Measurements from ENCODE around the gene SMYD3. TPM values are rescaled to one million over a fixed set of nuclear protein-coding genes. Genes with fewer than 3 reads are reported as not detected.

The SMYD3 gene
- total and polyA plus RNA-seq, 9 of the 15 experiments (the other 6 are each of a cell fraction or from before 2014, with no cell fraction given), result 128 to 440 (median 197) TPM

DNA sequence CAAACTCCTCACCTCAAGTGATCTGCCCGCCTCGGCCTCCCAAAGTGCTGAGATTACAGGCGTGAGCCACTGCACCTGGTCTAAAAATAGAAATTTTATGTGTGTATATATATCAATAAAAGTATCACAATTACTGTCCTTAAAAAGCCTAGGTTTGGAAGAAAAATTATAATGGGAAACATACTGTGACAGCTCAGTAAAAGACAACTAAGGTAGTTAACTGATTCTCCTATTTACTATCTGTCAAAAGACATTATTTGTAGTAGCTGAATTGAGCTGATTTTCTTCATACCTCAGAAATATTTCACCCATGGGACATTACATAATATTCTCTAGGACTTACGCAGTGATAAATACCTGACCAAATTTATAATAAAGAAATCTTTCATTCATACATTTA lies 122.5 kb downstream of the SMYD3 start:
- TF ChIP-seq MTF1 (CRISPR knock-in tag; IDR thresholded peaks at IDR 0.05; ENCODE audit: borderline replicate concordance) (no peak), TCF7 (IDR thresholded peaks at IDR 0.05; ENCODE audit: borderline replicate concordance) (no peak)
- TF ChIP-seq, protein P1, sequence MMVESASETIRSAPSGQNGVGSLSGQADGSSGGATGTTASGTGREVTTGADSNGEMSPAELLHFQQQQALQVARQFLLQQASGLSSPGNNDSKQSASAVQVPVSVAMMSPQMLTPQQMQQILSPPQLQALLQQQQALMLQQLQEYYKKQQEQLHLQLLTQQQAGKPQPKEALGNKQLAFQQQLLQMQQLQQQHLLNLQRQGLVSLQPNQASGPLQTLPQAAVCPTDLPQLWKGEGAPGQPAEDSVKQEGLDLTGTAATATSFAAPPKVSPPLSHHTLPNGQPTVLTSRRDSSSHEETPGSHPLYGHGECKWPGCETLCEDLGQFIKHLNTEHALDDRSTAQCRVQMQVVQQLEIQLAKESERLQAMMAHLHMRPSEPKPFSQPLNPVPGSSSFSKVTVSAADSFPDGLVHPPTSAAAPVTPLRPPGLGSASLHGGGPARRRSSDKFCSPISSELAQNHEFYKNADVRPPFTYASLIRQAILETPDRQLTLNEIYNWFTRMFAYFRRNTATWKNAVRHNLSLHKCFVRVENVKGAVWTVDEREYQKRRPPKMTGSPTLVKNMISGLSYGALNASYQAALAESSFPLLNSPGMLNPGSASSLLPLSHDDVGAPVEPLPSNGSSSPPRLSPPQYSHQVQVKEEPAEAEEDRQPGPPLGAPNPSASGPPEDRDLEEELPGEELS (CRISPR knock-in tag; IDR thresholded peaks at IDR 0.05; ENCODE audit: borderline replicate concordance), result no peak
- Histone ChIP-seq H3K79me2 (ENCODE audit: control insufficient read depth, insufficient read depth, low read length) (no peaks in the 10 kb centered on the region), H3K9me1 (ENCODE audit: control insufficient read depth, insufficient read depth, low read length) (no peaks in the 10 kb centered on the region), H4K20me1 (replicated peaks; ENCODE audit: control insufficient read depth, insufficient read depth, low read length) (no peaks in the 10 kb centered on the region; the same call in 1 of the 2 replicates), H3K4me1 (replicated peaks in 1 of 2; ENCODE audit: control insufficient read depth in 2 of 2, insufficient read depth in 2 of 2, low read length in 2 of 2) (peaks cover 0 to 6% of the 10 kb centered on the region in 2 experiments; a peak in 1 of 5 replicates), H3K4me2 (ENCODE audit: insufficient read depth, low read length) (no peak overlapping the region), H3K27me3 (ENCODE audit: control insufficient read depth in 2 of 2, insufficient read depth in 2 of 2, low read length in 2 of 2) (no peaks in the 10 kb centered on the region), H3K9ac (ENCODE audit: insufficient read depth in 1 of 2, low read depth in 2 of 2, low read length in 2 of 2) (no peak overlapping the region), H2AFZ (ENCODE audit: low read depth, low read length) (no peak overlapping the region), H3K9me3 (replicated peaks; ENCODE audit: control insufficient read depth, insufficient read depth, low read depth, low read length) (no peaks in the 10 kb centered on the region), H3K4me3 (no peak overlapping the region), H3K36me3 (ENCODE audit: control insufficient read depth, insufficient read depth, low read length) (no peaks in the 10 kb centered on the region), H3K27ac (ENCODE audit: extremely low read depth, low read depth, low read length) (no peak overlapping the region)
- in situ Hi-C loops (cut with MboI), result no loop called here
- intact Hi-C loops (cut with micrococcal nuclease), result no loop called here
- ATAC-seq (no peak), DNase-seq (ENCODE audit: extremely low read depth in 1 of 4, low spot score in 3 of 4) (no peak), FAIRE-seq (no peak)
- WGBS (ENCODE audit: insufficient coverage, low coverage, missing lambda C conversion rate), result 78% methylated on average over 4 of the region's 4 CpGs
- BruUV-seq (replicated peaks), result no TSS peak
- ChIA-PET POLR2A (no interaction called here), CTCF (ENCODE audit: low intra/inter-chr PET ratio) (no interaction called here)

DNA sequence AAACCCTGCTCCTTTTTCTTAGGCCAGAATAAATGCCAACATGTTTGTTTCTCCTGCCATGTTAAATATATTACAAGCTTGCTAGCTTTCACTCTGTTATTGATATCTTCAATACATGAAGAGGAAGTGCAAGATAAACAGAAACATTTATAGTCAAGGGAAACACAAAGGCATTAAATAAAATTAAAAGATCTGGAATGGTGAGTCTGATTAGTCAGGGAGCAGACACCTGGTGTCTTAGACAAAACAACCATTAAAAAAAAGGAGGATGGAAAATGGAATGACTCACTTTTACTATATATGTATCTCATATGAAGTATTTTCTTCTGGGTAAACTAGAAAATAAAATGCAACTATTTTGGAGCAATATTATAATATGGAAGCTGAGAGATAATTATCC lies 123.3 kb downstream of the SMYD3 start:
- ChIA-PET CTCF (ENCODE audit: low intra/inter-chr PET ratio) (no interaction called here), POLR2A (no interaction called here)
- DNase-seq (ENCODE audit: extremely low read depth in 1 of 4, low spot score in 3 of 4) (no peak), ATAC-seq (no peak), FAIRE-seq (no peak)
- Histone ChIP-seq H3K27me3 (ENCODE audit: control insufficient read depth in 2 of 2, insufficient read depth in 2 of 2, low read length in 2 of 2) (no peaks in the 10 kb centered on the region), H3K79me2 (ENCODE audit: control insufficient read depth, insufficient read depth, low read length) (no peaks in the 10 kb centered on the region), H3K4me2 (ENCODE audit: insufficient read depth, low read length) (no peak overlapping the region), H3K4me1 (replicated peaks in 1 of 2; ENCODE audit: control insufficient read depth in 2 of 2, insufficient read depth in 2 of 2, low read length in 2 of 2) (peaks cover 0 to 6% of the 10 kb centered on the region in 2 experiments; a peak in 1 of 5 replicates), H4K20me1 (replicated peaks; ENCODE audit: control insufficient read depth, insufficient read depth, low read length) (no peaks in the 10 kb centered on the region; the same call in 1 of the 2 replicates), H3K27ac (ENCODE audit: extremely low read depth, low read depth, low read length) (no peak overlapping the region), H3K9ac (ENCODE audit: insufficient read depth in 1 of 2, low read depth in 2 of 2, low read length in 2 of 2) (no peak overlapping the region), H3K36me3 (ENCODE audit: control insufficient read depth, insufficient read depth, low read length) (no peaks in the 10 kb centered on the region), H3K4me3 (no peak overlapping the region), H2AFZ (ENCODE audit: low read depth, low read length) (no peak overlapping the region), H3K9me3 (replicated peaks; ENCODE audit: control insufficient read depth, insufficient read depth, low read depth, low read length) (no peaks in the 10 kb centered on the region), H3K9me1 (ENCODE audit: control insufficient read depth, insufficient read depth, low read length) (no peaks in the 10 kb centered on the region)
- TF ChIP-seq, protein P2, sequence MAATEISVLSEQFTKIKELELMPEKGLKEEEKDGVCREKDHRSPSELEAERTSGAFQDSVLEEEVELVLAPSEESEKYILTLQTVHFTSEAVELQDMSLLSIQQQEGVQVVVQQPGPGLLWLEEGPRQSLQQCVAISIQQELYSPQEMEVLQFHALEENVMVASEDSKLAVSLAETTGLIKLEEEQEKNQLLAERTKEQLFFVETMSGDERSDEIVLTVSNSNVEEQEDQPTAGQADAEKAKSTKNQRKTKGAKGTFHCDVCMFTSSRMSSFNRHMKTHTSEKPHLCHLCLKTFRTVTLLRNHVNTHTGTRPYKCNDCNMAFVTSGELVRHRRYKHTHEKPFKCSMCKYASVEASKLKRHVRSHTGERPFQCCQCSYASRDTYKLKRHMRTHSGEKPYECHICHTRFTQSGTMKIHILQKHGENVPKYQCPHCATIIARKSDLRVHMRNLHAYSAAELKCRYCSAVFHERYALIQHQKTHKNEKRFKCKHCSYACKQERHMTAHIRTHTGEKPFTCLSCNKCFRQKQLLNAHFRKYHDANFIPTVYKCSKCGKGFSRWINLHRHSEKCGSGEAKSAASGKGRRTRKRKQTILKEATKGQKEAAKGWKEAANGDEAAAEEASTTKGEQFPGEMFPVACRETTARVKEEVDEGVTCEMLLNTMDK (IDR thresholded peaks at IDR 0.05; ENCODE audit: borderline replicate concordance, insufficient read depth, low read depth, low read length, poor library complexity, severe bottlenecking), result no peak
- intact Hi-C loops (cut with micrococcal nuclease), result no loop called here
- BruUV-seq (replicated peaks), result no TSS peak
- in situ Hi-C loops (cut with MboI), result no loop called here

All from K562 (cell line).